ENCODE results near the gene ATP1A2.

DNA sequence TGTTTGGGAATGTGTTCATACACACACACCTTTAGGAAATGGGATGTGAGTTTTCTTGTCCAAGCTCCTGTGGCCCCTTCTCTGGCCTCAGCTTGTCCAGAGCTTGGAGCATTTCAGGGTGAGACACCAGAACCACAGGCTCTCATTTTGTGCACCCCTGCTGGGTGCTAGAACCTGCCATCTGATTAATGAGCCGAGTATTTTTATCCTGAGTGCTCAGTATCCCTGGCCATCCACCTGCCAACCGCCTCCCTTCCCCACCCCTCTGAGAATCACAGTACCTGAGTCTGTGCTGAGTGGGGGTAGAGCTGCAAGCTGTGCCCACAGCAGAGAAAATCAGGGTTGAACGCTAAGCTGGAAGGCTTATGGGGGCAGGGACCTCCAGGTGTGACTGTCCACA, 76.2 kb downstream of the ATP1A2 start:
- TF ChIP-seq CTCF (IDR thresholded peaks at IDR 0.05; ENCODE audit: extremely low read depth in 1 of 2, insufficient read depth in 1 of 2, low read depth in 1 of 2, low read length in 2 of 2) (no peak), POLR2A (IDR thresholded peaks at IDR 0.05; ENCODE audit: low read depth, low read length) (no peak), GATA2 (IDR thresholded peaks at IDR 0.05; ENCODE audit: insufficient read depth, insufficient read length, low read depth, low read length) (no peak), EZH2 (IDR thresholded peaks at IDR 0.05; ENCODE audit: borderline replicate concordance, low read depth, low read length, severe bottlenecking) (no peak)

Measured in endothelial cell of umbilical vein (primary cell).